GM13976 (cell line): ENCODE data around the gene TUBB4A.
"Not testable (repeated sequence)": the region's sequence is repeated elsewhere in the genome, so short reads cannot be mapped to it uniquely, and the experiment has no call there.

ENCODE experiments used
- DNase-seq: peaks from one replicate; pipeline ENCODE4 v3.0.0; 2012; ENCODE audit warnings: low spot score
- CTCF ChIP-seq: IDR thresholded peaks from 2 replicates; pipeline ENCODE4 v1.5.1; 2012; ENCODE audit warnings: borderline replicate concordance, mild to moderate bottlenecking; ENCODE audit not compliant: insufficient read depth; ENCODE audit errors: extremely low read depth, missing control alignments, control extremely low read depth
- in situ Hi-C: fragments of 300-500 bp; cut with MboI; formaldehyde crosslinking; loops from one replicate; pipeline ENCODE4 v1.12.0; 2022; ENCODE audit warnings: low sequenced_read_pairs, mixed read lengths, inconsistent platforms; ENCODE audit not compliant: unreplicated experiment

TUBB4A gene

GRCh38 chr19:6501740-6502648 lies at the start of gene TUBB4A:
TUBB4A (minus strand) TSS chr19:6502309; CDS start chr19:6502212, 97 bp downstream.
- in situ Hi-C loops: loop anchor here (25.0 kb wide), 1 partner anchor 360 kb away; no protein-coding TSS in a partner anchor
- TF ChIP-seq CTCF: peak; percentile 2
- peak; percentile 88 for DNase-seq

- no peak for TF ChIP-seq CTCF
- in situ Hi-C loops: no loop called here
- DNase-seq: no peak
Observed at GRCh38 chr19:6551091-6551490, 49.0 kb upstream of the TUBB4A start.

- in situ Hi-C loops: not testable (repeated sequence)
Observed at GRCh38 chr19:6550679-6551078, 48.6 kb upstream of the TUBB4A start.

GRCh38 chr19:6543866-6544347 lies 41.8 kb upstream of the TUBB4A start:
- in situ Hi-C loops: no loop called here
- peak; percentile 50 for DNase-seq
- no peak for TF ChIP-seq CTCF

More at GRCh38 chr19:6550679-6551078, 48.6 kb upstream of the TUBB4A start:
- DNase-seq: not testable (repeated sequence)

- in situ Hi-C loops: no loop called here
- no peak for TF ChIP-seq CTCF
- no peak for DNase-seq
Observed at GRCh38 chr19:6540918-6541689, 39.0 kb upstream of the TUBB4A start.

GRCh38 chr19:6539514-6539913 lies 37.4 kb upstream of the TUBB4A start:
- DNase-seq: no peak
- in situ Hi-C loops: no loop called here
- TF ChIP-seq CTCF: no peak
